Mesothelial cell of epicardium (in vitro differentiated cells): ENCODE measurements around the gene OR51L1. TPM values are rescaled to one million over a fixed set of nuclear protein-coding genes. Genes with fewer than 3 reads are reported as not detected.
"Not testable (repeated sequence)": the region's sequence is repeated elsewhere in the genome, so short reads cannot be mapped to it uniquely, and the experiment has no call there.

Experiments
- DNase-seq, 2 experiments: peaks; one replicate each; pipeline ENCODE4 v3.0.0; 2021; ENCODE audit warnings: low spot score in 2 of 2; ENCODE audit not compliant: unreplicated experiment in 2 of 2
- H3K27ac Mint-ChIP-seq: 2 replicates; pipeline ENCODE4 v1.8.0; 2021; ENCODE audit warnings: mixed read lengths
- H3K27me3 Mint-ChIP-seq: 2 replicates; pipeline ENCODE4 v1.8.0; 2021; ENCODE audit warnings: low read depth, mixed read lengths
- H3K36me3 Mint-ChIP-seq: 2 replicates; pipeline ENCODE4 v1.8.0; 2021; ENCODE audit warnings: mixed read lengths
- H3K4me1 Mint-ChIP-seq: 2 replicates; pipeline ENCODE4 v1.8.0; 2021; ENCODE audit warnings: mixed read lengths
- H3K4me3 Mint-ChIP-seq: 2 replicates; pipeline ENCODE4 v1.8.0; 2021; ENCODE audit warnings: mild to moderate bottlenecking, moderate library complexity, mixed read lengths
- H3K9me3 Mint-ChIP-seq: 2 replicates; pipeline ENCODE4 v1.8.0; 2021; ENCODE audit warnings: mixed read lengths
- CTCF ChIP-seq: fragments of 200-600 bp; sonication (generic); IDR thresholded peaks from one replicate; pipeline ENCODE4 v1.5.0; 2021; ENCODE audit warnings: antibody characterized with exemption; ENCODE audit not compliant: unreplicated experiment
- total RNA-seq: library from RNA; stranded (reverse); gene quantifications from 3 replicates; pipeline ENCODE4 v1.2.1, GENCODE V29; 2021

OR51L1 gene
- not detected in 3 replicates for total RNA-seq

GRCh38 chr11:4994551-4994950 is at the start of gene OR51L1:
Gene OR51L1, plus strand, starts transcription at chr11:4994851. Its CDS starts 4,132 bp downstream, at chr11:4998983.
- Mint-ChIP-seq H3K4me1 (no peaks in the 10 kb centered on the region), H3K27ac (no peak within 1 kb of the TSS), H3K9me3 (no peaks in the 10 kb centered on the region), H3K36me3 (no peaks in the 10 kb centered on the region), H3K27me3 (peaks cover 23% of the 10 kb centered on the region), H3K4me3 (no peak within 1 kb of the TSS)
- DNase-seq, result no peak
- TF ChIP-seq CTCF, result no peak

- no peak within 1 kb of the TSS for H3K27ac Mint-ChIP-seq
- no peak within 1 kb of the TSS for H3K4me3 Mint-ChIP-seq
- TF ChIP-seq CTCF, result no peak
- peaks cover 25% of the 10 kb centered on the region for H3K27me3 Mint-ChIP-seq
- no peaks in the 10 kb centered on the region for H3K36me3 Mint-ChIP-seq
- no peaks in the 10 kb centered on the region for H3K9me3 Mint-ChIP-seq
- no peaks in the 10 kb centered on the region for H3K4me1 Mint-ChIP-seq
- DNase-seq, result no peak
These were observed 47.1 kb upstream of the OR51L1 start, which contains the start of gene OR51A4 for GRCh38 chr11:4947505-4947904. Gene OR51A4, minus strand, starts transcription at chr11:4947605. Its CDS starts 505 bp downstream, at chr11:4947100.

GRCh38 chr11:4955613-4956012 is 39.0 kb upstream of the OR51L1 start, which contains the start of gene OR51A2:
Gene OR51A2, minus strand, starts transcription at chr11:4955713. Its CDS starts 0 bp downstream, at chr11:4955713.
- H3K4me1 Mint-ChIP-seq, H3K4me3 Mint-ChIP-seq, DNase-seq, H3K27ac Mint-ChIP-seq, H3K36me3 Mint-ChIP-seq, H3K9me3 Mint-ChIP-seq: not testable (repeated sequence)
- H3K27me3 Mint-ChIP-seq, result peaks cover 38% of the 10 kb centered on the region

GRCh38 chr11:4957396-4957795 is 37.3 kb upstream of the OR51L1 start:
- H3K27me3 Mint-ChIP-seq, result peaks cover 33% of the 10 kb centered on the region
- no peaks in the 10 kb centered on the region for H3K9me3 Mint-ChIP-seq
- no peaks in the 10 kb centered on the region for H3K36me3 Mint-ChIP-seq
- TF ChIP-seq CTCF, result no peak
- no peak for DNase-seq
- H3K4me1 Mint-ChIP-seq, result no peaks in the 10 kb centered on the region
- H3K27ac Mint-ChIP-seq, result no peak overlapping the region
- H3K4me3 Mint-ChIP-seq, result no peak overlapping the region

- H3K4me1 Mint-ChIP-seq, result no peaks in the 10 kb centered on the region
- no peak overlapping the region for H3K4me3 Mint-ChIP-seq
- peaks cover 10% of the 10 kb centered on the region for H3K9me3 Mint-ChIP-seq
- no peak for TF ChIP-seq CTCF
- no peaks in the 10 kb centered on the region for H3K36me3 Mint-ChIP-seq
- H3K27ac Mint-ChIP-seq, result no peak overlapping the region
- DNase-seq, result no peak
- H3K27me3 Mint-ChIP-seq, result peaks cover 19% of the 10 kb centered on the region
These were observed 33.8 kb upstream of the OR51L1 start for GRCh38 chr11:4960877-4961276.

- Mint-ChIP-seq H3K36me3 (no peaks in the 10 kb centered on the region), H3K27me3 (peaks cover 18% of the 10 kb centered on the region), H3K4me1 (no peaks in the 10 kb centered on the region), H3K9me3 (peaks cover 10% of the 10 kb centered on the region), H3K27ac (no peak overlapping the region), H3K4me3 (no peak overlapping the region)
- no peak for TF ChIP-seq CTCF
- DNase-seq, result no peak
These were observed 31.8 kb upstream of the OR51L1 start for GRCh38 chr11:4962816-4963215.
